Keratinocyte (primary cell): Measurements from ENCODE around the gene FOXO1.

Source experiments
- CTCF ChIP-seq, 3 experiments: IDR thresholded peaks in 1 of 3; conservative IDR thresholded peaks in 1 of 3; optimal IDR thresholded peaks in 1 of 3; 2 replicates in 2 of 3; 3 replicates in 1 of 3; pipeline versions ENCODE3 to v1.5.1; 2011; ENCODE audit warnings: low read length in 3 of 3, mild to moderate bottlenecking in 3 of 3, moderate library complexity in 2 of 3, control low read depth in 1 of 3, inconsistent platforms in 1 of 3; ENCODE audit not compliant: insufficient read depth in 2 of 3; ENCODE audit errors: extremely low read depth in 1 of 3
- EZH2 ChIP-seq: IDR thresholded peaks from one replicate; pipeline ENCODE4 v1.6.1; 2012; ENCODE audit warnings: inconsistent platforms, mild to moderate bottlenecking, low read length, moderate library complexity

DNA sequence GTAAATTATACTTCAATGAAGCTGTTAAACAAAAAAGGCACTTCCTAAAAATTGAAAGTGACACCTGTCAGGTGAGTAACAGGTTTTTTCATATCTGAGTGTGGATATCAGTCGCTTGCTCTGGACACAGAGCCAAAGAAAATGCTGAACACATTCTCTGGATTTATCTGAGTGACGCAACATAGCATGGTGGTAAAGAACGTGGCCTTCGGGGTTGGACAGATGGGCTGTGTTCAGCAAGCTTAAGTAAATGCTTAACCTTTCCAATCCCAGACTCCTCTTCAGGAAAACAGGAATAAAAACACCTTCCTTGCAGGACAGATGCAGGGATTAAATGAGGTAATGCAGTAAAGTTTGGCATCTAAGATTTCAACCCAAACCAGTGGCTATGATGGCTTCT is 132.0 kb downstream of the FOXO1 start:
- TF ChIP-seq EZH2 (no peak), CTCF (optimal IDR thresholded peaks at IDR 0.05 in 1 of 3, IDR thresholded peaks at IDR 0.05 in 1 of 3, conservative IDR thresholded peaks at IDR 0.05 in 1 of 3; ENCODE audit: extremely low read depth in 1 of 3, insufficient read depth in 2 of 3, low read length in 3 of 3) (no peak)
